DLD1 (cell line): ENCODE results near the gene SND1.
"Not testable (repeated sequence)": the region's sequence is repeated elsewhere in the genome, so short reads cannot be mapped to it uniquely, and the experiment has no call there.

Experiments used
- in situ Hi-C: cut with HindIII; loops from 2 replicates; pipeline ENCODE4 v1.10.0; 2017; ENCODE audit warnings: low sequenced_read_pairs

The SND1 gene

GRCh38 chr7:127900141-127900540 is 248.1 kb downstream of the SND1 start:
- in situ Hi-C loops = no loop called here

- in situ Hi-C loops = no loop called here
Measured at GRCh38 chr7:127900732-127901685, 249.0 kb downstream of the SND1 start.

- in situ Hi-C loops = no loop called here
Measured at GRCh38 chr7:127901895-127902703, 250.1 kb downstream of the SND1 start.

- in situ Hi-C loops = not testable (repeated sequence)
Measured at GRCh38 chr7:127902753-127903152, 250.8 kb downstream of the SND1 start.

GRCh38 chr7:127903892-127904669 is 252.1 kb downstream of the SND1 start:
- in situ Hi-C loops = no loop called here

- in situ Hi-C loops = no loop called here
Measured at GRCh38 chr7:127904670-127904985, 252.6 kb downstream of the SND1 start.

- in situ Hi-C loops = no loop called here
Measured at GRCh38 chr7:127905021-127905420, 253.0 kb downstream of the SND1 start.

GRCh38 chr7:127905491-127906330 is 253.7 kb downstream of the SND1 start:
- in situ Hi-C loops = no loop called here

- in situ Hi-C loops = no loop called here
Measured at GRCh38 chr7:127907110-127908040, 255.4 kb downstream of the SND1 start.

- in situ Hi-C loops = no loop called here
Measured at GRCh38 chr7:127908430-127909258, 256.6 kb downstream of the SND1 start.

- in situ Hi-C loops = no loop called here
Measured at GRCh38 chr7:127909424-127910152, 257.6 kb downstream of the SND1 start.

GRCh38 chr7:127910670-127911069 is 258.7 kb downstream of the SND1 start:
- in situ Hi-C loops = no loop called here

GRCh38 chr7:127911968-127912511 is 260.0 kb downstream of the SND1 start:
- in situ Hi-C loops = no loop called here

- in situ Hi-C loops = no loop called here
Measured at GRCh38 chr7:127912901-127913300, 260.9 kb downstream of the SND1 start.

- in situ Hi-C loops = no loop called here
Measured at GRCh38 chr7:127913686-127914085, 261.7 kb downstream of the SND1 start.

GRCh38 chr7:127914693-127915092 is 262.7 kb downstream of the SND1 start:
- in situ Hi-C loops = no loop called here

GRCh38 chr7:127916735-127917134 is 264.7 kb downstream of the SND1 start:
- in situ Hi-C loops = no loop called here
